Measurements from ENCODE around the gene MARVELD2.
A peak's percentile ranks its signal among the peaks of the same experiment; 100 is the strongest.

Gene MARVELD2

DNA sequence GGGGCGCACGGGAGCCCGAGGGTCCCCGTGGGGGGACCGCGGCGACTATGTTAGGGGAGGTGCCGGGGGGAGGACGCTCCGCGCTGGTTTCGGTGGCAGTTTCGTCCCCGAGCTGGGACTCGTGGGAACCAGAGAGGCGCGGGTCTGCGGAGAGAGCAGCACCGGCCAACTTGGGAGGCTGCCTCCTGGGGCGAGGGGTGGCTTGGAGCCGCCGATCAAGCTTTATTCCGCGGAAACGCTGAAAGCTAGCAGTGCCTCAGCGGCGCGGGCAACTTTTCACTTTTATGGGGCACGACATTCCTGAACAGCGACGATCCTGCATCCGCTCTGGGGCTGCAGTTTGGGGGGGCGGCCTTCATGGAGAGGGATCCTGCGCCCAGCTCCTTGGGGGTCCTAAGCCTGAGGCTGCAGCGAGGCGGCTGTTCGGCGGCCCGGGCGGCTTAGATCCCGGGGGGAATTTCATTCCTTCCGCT, 78.0 kb downstream of the MARVELD2 start:
- DNase-seq (ENCODE audit: low spot score) = peak; percentile 24
- FAIRE-seq = no peak

GRCh38 chr5:69493396-69494133, 78.6 kb downstream of the MARVELD2 start:
- peak; percentile 17 for FAIRE-seq
- DNase-seq (ENCODE audit: low spot score) = peak; percentile 50

All from urothelium cell line (cell line).